Amniotic epithelial cell (primary cell): ENCODE data around the gene CPNE2.
"Not testable (repeated sequence)": the region's sequence is repeated elsewhere in the genome, so short reads cannot be mapped to it uniquely, and the experiment has no call there.

Source experiments
- DNase-seq: peaks from one replicate; pipeline ENCODE4 v3.0.0-alpha.2; 2010; ENCODE audit warnings: low read depth

The CPNE2 gene

DNA sequence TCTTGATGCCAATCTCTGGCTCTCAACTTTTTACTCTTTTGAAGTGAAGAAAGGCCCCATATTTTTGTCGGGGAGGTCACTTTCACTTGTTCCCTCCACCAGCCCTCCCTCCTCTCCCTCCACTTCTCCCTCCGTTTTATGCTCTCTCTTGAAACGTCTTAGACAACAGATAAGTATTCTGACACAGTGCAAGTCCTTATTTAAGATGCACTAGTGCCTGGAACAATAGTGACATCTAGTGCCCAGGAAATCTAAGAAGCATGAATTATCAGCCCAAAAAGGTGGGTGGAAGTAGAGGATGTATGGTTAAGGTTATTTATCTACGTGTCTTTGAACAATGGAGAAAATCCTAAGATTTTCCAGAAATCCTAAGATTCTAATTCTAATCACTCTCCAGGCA is 75.6 kb downstream of the CPNE2 start:
- peak; percentile 81 for DNase-seq

DNA sequence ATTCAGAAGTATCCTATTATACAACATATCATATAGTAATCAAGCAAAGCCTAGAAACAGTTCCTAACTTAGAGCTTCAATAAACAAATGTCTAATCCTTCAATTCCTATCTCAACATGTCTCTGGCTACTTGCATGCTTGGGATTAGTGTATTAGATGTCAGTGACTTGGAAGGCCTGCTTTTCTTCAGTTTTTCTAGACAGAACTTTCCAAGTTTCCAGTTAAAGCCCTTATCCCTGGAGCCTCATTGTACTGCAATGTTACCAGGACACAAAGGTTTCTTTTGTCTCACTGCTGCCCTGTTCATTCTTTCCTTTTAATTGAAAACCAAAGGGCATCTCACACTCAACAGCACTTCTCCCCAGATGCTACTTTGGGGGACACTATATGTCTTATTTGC is 76.9 kb downstream of the CPNE2 start:
- DNase-seq, result peak; percentile 40

DNA sequence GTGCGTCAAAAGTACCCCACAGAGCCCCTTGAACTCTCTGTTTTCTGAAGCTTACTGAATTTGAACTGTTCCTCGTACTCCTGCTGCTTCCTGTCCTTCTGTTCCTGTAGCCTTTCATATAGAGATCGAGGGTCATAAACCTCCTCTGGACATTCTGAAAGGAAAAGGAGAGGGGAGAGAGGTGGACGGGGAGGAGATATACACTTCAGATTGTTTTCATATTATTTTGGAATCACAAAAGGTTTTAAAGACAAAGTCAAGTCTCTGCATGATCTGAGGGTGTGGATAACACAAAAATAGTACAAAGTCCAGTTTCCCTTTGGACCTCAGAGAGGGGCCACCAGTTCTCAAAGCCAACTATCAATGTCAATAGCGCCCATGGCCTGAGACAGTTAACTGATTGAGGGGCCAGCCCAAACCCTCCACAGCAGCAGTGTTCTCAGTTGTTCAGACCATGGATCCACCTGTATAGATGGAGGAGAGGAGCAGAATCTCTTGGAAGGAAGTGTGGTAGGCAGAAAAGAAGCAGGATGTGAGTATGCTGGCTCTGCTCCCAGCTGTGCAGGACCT is 80.4 kb downstream of the CPNE2 start:
- no peak for DNase-seq

DNA sequence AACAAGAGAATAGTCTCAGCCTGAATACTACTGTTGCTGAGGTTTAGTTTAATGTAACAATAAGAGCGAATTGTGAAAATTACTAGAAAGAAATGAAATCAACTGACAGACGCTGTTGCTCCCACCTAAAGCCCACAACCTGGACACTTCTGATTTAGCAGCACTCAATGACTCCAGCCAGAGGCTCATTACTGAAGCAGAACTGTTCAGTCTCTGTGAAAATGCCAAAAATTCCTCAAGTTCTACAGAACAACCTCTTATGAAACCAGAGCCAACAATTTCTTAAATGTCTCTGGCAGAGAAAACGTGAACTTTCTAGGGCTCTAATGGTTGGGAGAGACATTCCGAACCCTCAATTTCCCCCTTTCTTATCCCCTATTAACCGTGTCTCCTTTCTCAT is 83.5 kb downstream of the CPNE2 start:
- peak; percentile 58 for DNase-seq

DNA sequence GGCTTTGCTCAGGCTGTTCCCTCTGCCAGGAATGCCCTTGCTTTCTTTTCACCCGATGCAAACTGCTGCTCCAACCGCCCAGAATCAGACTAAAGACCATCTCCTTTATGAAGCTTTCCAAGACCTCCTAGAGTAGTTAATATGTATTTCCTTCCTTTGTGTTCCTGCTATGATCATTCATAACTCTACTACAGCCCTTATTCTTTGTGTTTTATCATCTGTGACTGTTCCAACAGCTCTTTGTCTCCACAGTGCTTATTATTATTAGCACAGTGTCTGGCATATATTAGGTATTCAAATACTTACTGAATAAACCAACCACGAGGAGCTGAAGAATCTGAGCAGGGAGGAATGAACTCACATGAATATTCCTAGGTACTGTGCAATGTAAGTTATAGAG is 85.8 kb downstream of the CPNE2 start:
- DNase-seq, result no peak

DNA sequence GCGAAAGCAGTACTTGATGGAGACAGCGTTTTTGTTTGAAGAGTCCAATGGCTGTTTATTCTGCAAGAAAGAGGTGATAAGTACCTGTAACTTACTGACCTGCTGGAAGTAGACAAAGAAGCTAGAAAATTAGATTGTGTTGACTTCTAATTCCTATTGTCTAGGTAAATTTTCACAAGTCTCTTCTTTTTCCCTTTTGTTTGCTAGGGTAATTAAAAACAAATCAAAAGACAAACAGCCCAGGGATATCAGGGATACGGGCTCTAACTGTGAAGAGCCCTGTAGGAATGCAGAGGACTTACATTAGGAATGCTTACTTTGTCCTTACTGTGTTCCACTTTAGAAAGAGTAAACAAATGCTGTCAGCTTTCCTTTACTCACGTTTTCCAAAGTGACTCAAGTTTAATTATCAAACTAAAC is 86.4 kb downstream of the CPNE2 start:
- peak; percentile 46 for DNase-seq

DNA sequence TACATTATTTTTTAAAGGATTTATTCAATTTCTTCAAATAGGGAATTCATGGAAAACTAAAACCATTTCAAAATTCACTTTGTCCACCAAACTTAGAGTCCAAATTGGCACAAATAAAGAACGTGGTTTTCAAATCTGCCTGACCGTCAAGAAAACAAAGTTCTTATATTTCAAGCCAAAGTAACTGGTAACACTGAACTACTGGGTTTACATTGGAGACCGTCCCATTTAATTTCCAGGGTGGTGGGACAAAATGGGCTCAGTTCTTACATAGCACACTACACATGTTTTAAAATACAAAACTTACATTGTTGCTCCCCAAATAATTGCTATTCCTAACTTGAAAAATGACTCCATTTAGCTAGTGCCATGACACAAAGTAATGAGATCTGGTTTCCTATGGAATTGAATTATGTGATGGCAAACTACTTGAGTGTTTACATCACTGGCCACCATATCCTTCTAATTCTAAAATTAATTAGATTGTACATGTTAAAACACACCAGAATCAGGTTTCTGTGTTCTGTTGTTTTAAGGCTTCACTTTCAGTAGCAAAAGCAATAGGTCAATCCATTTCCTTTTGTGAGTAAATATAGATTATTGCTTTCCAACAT is 86.9 kb downstream of the CPNE2 start:
- no peak for DNase-seq

DNA sequence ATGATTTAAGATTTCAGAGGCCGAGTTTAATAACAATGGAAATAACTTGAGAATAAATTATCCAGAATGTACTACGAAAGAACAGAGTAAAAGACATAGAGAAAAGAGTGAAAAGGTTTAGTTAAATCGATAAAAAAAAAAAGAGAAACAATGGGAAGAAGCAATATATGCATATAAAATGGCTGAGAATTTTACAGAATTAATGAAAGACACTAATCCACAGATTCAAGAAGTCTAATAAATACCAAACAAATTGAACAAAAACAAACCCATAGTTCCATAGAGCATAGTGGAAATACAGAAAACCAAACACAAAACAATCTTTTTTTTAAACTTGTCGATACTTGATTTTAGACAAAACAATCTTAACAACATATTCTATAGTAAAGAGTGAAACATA is 91.7 kb downstream of the CPNE2 start:
- no peak for DNase-seq

DNA sequence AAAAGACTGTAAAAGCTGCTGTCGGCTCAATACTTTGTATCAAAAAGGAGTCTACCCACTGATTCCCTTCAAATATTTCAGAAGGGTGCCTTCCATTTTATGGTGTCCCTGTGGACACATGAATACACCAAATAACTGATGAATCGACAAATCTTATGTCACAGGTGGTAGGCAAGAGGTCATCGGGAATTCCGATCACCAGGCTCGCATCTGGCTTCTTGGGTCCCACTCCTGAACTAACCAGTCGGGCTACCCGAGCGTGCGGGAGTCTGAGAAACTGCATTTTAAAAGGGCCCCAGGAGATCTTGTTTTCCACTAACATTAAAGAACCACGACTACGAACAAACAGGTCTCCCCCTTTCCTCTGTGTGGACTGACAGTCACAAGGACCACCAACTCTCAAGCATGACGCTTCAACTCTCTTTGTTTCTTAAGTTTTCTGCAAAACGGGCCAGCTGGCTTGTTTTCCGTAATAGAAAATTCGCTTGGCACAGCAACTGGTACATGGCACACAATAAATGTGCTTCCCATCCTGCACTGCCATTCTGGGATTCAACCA is 92.6 kb downstream of the CPNE2 start:
- no peak for DNase-seq

DNA sequence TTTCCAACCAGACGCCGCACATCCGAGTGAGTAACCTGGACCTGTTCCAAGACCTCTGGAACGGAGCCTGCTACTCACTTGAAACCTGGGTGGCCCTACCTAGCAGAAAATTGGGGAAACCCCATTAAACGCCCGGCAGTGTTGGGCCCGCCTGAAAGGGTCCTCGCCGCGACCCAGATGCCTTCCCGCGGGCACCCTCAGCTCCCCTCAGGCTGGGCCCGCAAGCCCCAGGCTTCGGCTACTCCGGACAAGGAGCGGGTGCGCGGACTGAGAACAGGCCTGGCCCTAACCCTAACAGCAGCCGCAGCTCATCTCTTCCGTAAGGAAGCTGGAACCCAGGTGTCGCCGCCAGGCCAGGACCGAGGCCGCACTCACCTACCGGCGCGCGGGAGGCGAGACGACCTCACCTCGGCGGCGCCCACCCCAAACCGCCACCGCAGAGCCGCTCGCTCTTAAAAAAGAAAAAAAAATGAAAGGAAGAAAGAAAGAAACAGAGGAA is 93.1 kb downstream of the CPNE2 start:
- DNase-seq, result peak; percentile 67

DNA sequence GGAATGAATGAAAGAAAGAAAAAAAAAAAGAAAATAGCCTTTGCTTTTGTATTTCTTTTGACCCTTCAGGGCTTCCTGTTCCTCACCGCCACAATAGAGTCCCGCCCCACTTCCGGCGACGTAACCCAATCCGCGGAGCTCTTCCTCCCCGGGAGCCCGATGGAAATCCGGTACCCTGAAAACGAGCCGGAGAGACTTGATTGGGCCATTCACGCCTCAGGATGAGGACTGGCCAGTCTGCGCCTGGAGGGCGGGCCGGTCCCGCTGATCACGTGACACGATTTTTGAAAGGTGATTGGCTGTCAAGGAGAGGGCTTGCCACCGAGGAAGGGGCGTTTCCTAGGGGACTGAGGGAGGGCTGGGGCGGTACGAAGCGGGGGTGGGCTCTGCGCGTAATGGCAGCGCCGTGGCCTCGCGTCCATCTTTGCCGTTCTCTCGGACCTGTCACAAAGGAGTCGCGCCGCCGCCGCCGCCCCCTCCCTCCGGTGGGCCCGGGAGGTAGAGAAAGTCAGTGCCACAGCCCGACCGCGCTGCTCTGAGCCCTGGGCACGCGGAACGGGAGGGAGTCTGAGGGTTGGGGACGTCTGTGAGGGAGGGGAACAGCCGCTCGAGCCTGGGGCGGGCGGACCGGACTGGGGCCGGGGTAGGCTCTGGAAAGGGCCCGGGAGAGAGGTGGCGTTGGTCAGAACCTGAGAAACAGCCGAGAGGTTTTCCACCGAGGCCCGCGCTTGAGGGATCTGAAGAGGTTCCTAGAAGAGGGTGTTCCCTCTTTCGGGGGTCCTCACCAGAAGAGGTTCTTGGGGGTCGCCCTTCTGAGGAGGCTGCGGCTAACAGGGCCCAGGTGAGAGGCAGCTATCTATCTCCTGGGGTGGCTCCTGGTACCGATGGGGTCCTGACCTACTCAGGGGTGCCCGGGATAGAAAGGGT is 93.8 kb downstream of the CPNE2 start, which contains the start of the genes PSME3IP1 and RSPRY1:
PSME3IP1 (minus strand) TSS at position 95 of the 927 bp plus-strand sequence. CDS start 12,185 bp downstream, outside the sequence.
RSPRY1 (plus strand) TSS at position 385 of the 927 bp plus-strand sequence. CDS start 18,330 bp downstream, outside the sequence.
- peak; percentile 99 for DNase-seq

DNA sequence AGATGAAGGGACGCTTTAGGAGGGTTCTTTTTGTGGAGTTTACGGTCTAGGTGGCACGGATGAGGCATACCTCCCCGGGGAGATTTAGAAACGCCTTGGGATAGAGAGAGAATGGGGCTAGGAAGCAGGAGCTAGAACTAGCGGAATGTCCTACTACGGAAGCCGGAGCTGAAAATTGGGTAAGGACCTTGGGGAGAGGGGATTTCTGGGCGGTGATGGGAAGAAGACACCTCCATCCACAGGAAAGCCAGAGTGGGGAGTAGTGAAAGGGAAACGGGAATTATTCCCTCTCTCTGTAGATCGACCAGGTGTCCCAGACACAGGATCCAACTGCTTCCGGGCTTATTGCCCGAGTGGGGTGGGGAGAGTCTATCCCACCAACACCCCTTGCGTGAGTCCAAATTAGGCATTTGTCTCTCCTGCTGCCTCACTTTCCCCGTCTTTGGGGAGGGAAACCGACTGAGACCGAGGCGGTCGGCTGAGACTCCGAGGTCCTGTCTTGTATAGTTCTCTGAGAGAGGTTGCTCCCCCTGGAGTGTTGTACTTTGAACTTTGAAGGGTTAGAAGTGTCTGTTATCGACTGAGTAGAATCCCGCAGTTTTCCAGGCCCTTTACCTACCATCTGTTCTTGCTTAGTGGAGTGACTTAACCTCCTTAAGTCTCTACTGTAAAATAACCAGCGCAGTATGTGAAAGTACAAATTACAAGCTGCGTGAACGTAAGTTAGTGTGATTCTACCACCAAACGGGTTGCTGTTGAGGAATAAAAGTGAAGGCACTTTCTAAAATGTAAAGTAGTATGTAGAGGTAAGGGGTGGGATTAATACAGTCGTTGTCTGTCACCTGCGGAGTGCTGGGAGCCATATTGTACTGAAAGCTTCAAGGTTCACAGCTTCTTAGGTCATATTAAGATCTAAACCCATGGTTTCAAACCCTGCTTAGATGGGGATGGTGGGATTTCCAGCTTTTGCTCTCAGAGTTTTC is 94.8 kb downstream of the CPNE2 start:
- DNase-seq, result peak; percentile 23

DNA sequence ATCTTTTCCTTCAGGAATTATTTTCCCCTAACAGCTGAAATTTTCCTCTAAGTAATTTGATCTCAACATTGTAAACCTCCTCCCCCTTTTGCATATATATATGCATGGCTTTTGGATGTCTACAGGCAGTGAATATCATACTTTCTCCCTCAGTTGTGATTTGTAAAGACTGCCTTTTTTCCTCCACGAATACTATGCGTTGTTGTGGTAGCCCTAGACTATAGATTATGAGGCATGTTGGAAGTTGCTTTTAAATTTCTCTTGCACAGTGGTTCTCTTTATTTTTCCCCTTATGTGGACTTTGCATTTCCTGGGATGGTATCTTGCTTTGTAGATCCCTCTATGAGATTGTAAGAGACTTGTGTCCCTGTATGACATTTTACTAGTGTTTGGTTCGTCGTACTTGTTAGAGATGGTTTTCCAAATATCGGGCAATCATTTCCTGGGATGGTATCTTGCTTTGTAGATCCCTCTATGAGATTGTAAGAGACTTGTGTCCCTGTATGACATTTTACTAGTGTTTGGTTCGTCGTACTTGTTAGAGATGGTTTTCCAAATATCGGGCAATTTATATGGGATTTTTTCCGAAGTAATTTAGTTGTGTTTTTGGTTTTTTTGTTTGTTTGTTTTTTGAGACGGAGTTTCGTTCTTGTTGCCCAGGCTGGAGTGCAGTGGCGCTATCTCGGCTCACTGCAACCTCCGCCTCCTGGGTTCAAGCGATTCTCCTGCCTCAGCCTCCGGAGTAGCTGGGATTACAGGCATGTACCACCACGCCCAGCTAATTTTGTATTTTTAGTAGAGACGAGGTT is 95.7 kb downstream of the CPNE2 start:
- DNase-seq, result not testable (repeated sequence)

DNA sequence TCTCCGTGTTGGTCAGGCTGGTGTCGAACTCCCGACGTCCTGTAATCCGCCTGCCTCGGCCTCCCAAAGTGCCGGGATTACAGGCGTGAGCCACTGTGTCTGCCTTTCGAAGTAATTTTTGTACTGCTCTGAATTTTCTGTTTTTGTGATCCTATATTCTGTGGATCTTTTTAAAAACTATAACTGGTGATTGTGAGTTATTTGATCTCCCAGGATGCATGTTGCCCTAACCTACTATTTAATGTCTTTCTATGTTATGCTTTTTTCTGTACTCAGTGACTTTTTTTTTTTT is 96.3 kb downstream of the CPNE2 start:
- no peak for DNase-seq

DNA sequence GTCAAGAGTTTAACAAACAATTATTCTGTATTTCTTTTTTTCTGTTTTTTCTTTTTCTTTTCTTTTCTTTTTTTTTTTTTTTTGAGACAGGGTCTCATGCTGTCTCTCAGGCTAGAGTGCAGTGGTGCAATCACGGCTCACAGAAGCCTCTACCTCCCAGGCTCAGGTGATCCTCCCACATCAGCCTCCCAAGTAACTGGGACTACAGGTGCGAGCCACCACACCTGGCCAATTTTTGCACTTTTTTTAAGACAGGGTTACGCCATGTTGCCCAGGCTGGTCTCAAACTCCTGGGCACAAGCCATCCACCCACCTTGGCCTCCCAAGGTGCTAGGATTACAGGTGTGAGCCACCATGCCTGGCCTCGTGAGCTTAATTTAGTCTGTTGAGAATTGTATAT is 97.1 kb downstream of the CPNE2 start:
- not testable (repeated sequence) for DNase-seq

DNA sequence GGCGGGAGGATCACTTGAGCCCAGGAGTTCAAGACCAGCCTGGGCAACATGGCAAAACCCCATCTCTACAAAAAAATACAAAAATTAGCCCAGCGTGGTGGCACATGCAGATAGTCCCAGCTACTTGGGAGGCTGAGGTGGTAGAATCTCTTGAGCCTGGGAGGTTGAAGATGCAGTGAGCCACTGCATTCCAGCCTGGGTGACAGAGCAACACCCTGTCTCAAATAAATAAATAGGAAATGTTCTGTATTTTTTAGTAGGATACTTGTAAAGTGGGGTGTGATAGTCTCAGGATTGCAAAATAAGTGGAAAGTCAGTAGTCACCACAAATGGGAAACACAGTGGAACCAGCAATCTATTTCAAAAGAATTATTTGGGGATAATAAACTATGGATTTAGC is 97.8 kb downstream of the CPNE2 start:
- no peak for DNase-seq

DNA sequence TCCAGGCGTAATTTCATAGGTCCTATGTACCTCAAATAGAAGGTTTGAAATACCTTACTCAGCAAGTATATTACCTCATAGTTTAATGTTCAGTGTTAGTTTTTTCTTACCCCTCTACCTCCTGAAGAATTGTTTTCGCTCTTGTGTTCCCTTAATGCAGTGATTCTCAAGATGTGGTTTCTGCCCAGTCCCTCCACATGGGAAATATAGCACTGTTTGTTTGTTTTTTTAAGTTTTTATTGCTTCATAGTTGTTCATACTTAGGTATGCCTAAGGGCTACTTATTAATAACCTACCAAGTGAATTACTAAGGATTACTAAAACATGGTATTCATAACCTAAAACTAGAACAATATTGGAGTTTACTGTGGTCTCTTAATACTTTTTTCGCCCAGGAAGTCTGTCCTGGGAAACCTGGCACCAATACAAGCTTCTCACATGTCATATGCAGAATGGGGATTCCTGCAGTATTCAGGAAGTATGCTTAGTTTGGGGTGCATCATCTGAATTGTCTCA is 98.7 kb downstream of the CPNE2 start:
- peak; percentile 70 for DNase-seq

DNA sequence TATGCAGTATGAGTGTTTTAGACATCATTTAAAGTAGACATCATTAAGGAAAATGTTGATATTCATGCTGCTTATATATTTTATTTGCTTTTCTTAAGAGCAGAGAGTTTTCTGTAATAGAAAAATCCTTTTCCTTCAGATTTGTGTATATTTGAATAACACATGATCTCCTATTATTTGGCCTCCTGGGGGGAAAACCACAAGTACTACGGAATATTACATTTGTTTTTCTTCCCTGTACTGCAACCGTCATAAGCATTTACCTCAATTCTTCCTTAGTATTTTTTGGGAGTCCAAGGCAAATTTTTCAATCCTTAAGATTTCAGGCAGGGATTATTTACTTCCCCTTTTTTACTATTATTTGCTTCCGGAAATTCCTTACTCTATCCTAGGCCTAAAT is 99.8 kb downstream of the CPNE2 start:
- peak; percentile 37 for DNase-seq

DNA sequence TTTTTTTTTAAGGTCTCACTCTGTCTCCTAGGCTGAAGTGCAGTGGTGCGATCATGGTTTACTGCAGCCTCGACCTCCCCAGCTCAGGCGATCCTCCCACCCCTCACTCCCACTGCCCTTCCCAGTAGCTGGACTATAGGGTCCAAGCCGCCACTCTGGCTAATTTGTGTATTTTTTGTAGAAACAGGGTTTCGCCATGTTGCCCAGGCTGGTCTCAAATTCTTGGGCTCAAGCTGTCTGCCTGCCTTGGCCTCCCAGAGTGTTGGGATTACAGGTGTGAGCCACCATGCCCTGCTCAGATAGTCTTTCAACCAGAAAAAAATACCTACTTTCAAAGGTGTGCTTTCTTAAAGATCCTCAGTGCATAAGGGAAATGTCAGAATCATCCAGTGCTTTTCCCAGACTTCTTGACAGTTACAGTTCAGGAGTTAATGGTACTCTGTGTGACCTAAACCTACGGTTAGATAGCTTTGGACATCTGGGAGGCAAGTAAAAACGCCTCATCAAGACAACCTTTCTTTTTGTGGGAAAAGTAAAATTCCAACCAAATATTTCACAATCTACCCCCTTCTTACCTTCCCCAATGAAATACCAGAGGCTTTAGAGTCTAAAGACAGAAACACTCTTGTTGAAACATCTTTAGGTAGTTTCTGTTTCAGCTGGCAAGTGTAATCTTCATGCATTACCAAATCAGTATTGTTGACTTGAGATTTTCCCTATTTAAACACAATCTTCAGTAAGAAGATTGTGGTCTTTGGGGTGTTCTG is 100.5 kb downstream of the CPNE2 start:
- peak; percentile 86 for DNase-seq
